Central memory CD8-positive, alpha-beta T cell (primary cell): ENCODE data around the gene BDH1.

Experiments used
- ATAC-seq: fragments of 150-1000 bp; cut with Tn5 transposase; replicated peaks from 2 replicates; pipeline ENCODE4 v1.10.0; 2022; ENCODE audit warnings: mild to moderate bottlenecking, moderate FRiP score, moderate number of reproducible peaks; ENCODE audit not compliant: poor library complexity, severe bottlenecking; ENCODE audit errors: extremely low read depth
- DNase-seq, 2 donors: peaks; one replicate each; pipeline ENCODE4 v3.0.0; 2021; ENCODE audit warnings: low spot score in 2 of 2
- H3K27ac Mint-ChIP-seq: one replicate; pipeline ENCODE4 v1.8.0; 2022; ENCODE audit warnings: low read depth, mild to moderate bottlenecking, moderate library complexity, mixed read lengths
- H3K27me3 Mint-ChIP-seq: one replicate; pipeline ENCODE4 v1.8.0; 2022; ENCODE audit warnings: mixed read lengths
- H3K36me3 Mint-ChIP-seq: one replicate; pipeline ENCODE4 v1.8.0; 2022; ENCODE audit warnings: mild to moderate bottlenecking, moderate library complexity, mixed read lengths; ENCODE audit not compliant: insufficient read depth
- H3K4me1 Mint-ChIP-seq: one replicate; pipeline ENCODE4 v1.8.0; 2022; ENCODE audit warnings: mixed read lengths
- H3K4me3 Mint-ChIP-seq: one replicate; pipeline ENCODE4 v1.8.0; 2022; ENCODE audit warnings: mild to moderate bottlenecking, moderate library complexity, mixed read lengths
- H3K9me3 Mint-ChIP-seq: one replicate; pipeline ENCODE4 v1.8.0; 2022; ENCODE audit warnings: mixed read lengths

Gene BDH1

GRCh38 chr3:197533927-197534725 lies 21.6 kb downstream of the BDH1 start:
- Mint-ChIP-seq H3K27ac (no peak overlapping the region), H3K4me3 (no peak overlapping the region), H3K27me3 (no peaks in the 10 kb centered on the region), H3K4me1 (no peaks in the 10 kb centered on the region), H3K36me3 (peaks cover 9% of the 10 kb centered on the region), H3K9me3 (no peaks in the 10 kb centered on the region)
- no peak for DNase-seq
- no peak for ATAC-seq

GRCh38 chr3:197533396-197533795 lies 22.4 kb downstream of the BDH1 start:
- ATAC-seq = no peak
- H3K36me3 Mint-ChIP-seq = peaks cover 5% of the 10 kb centered on the region

GRCh38 chr3:197532388-197532787 lies 23.4 kb downstream of the BDH1 start:
- Mint-ChIP-seq H3K4me1 (no peaks in the 10 kb centered on the region), H3K27ac (no peak overlapping the region), H3K27me3 (no peaks in the 10 kb centered on the region), H3K36me3 (peaks cover 5% of the 10 kb centered on the region), H3K9me3 (no peaks in the 10 kb centered on the region), H3K4me3 (no peak overlapping the region)
- no peak for ATAC-seq
- DNase-seq = no peak

More at GRCh38 chr3:197533396-197533795, 22.4 kb downstream of the BDH1 start:
- DNase-seq = no peak
- Mint-ChIP-seq H3K9me3 (no peaks in the 10 kb centered on the region), H3K27ac (no peak overlapping the region), H3K4me1 (no peaks in the 10 kb centered on the region), H3K4me3 (no peak overlapping the region), H3K27me3 (no peaks in the 10 kb centered on the region)

GRCh38 chr3:197528190-197528589 lies 27.6 kb downstream of the BDH1 start:
- no peak overlapping the region for H3K4me3 Mint-ChIP-seq
- no peak for ATAC-seq
- no peaks in the 10 kb centered on the region for H3K27me3 Mint-ChIP-seq
- no peak overlapping the region for H3K27ac Mint-ChIP-seq
- no peaks in the 10 kb centered on the region for H3K9me3 Mint-ChIP-seq
- peaks cover 3% of the 10 kb centered on the region for H3K36me3 Mint-ChIP-seq
- H3K4me1 Mint-ChIP-seq = no peaks in the 10 kb centered on the region
- DNase-seq = no peak

- DNase-seq (no peak), ATAC-seq (no peak)
- Mint-ChIP-seq H3K4me3 (no peak overlapping the region), H3K36me3 (peaks cover 3% of the 10 kb centered on the region), H3K9me3 (no peaks in the 10 kb centered on the region), H3K27me3 (no peaks in the 10 kb centered on the region), H3K4me1 (no peaks in the 10 kb centered on the region), H3K27ac (no peak overlapping the region)
Measured at GRCh38 chr3:197527569-197527968, 28.2 kb downstream of the BDH1 start.

- peak overlapping the region; percentile 17 for H3K27ac Mint-ChIP-seq
- ATAC-seq = no peak
- no peaks in the 10 kb centered on the region for H3K4me1 Mint-ChIP-seq
Measured at GRCh38 chr3:197525706-197526105, 30.1 kb downstream of the BDH1 start.

GRCh38 chr3:197524128-197524527 lies 31.6 kb downstream of the BDH1 start:
- Mint-ChIP-seq H3K4me1 (peaks cover 2% of the 10 kb centered on the region), H3K27me3 (no peaks in the 10 kb centered on the region), H3K4me3 (no peak overlapping the region), H3K27ac (no peak overlapping the region), H3K36me3 (peaks cover 4% of the 10 kb centered on the region), H3K9me3 (peaks cover 2% of the 10 kb centered on the region)
- no peak for ATAC-seq
- no peak for DNase-seq

More at GRCh38 chr3:197525706-197526105, 30.1 kb downstream of the BDH1 start:
- Mint-ChIP-seq H3K9me3 (no peaks in the 10 kb centered on the region), H3K36me3 (peaks cover 4% of the 10 kb centered on the region), H3K27me3 (no peaks in the 10 kb centered on the region), H3K4me3 (no peak overlapping the region)
- no peak for DNase-seq

- Mint-ChIP-seq H3K27me3 (no peaks in the 10 kb centered on the region), H3K4me1 (peaks cover 6% of the 10 kb centered on the region), H3K36me3 (peaks cover 7% of the 10 kb centered on the region), H3K9me3 (peaks cover 5% of the 10 kb centered on the region), H3K4me3 (no peak overlapping the region), H3K27ac (no peak overlapping the region)
- DNase-seq (no peak), ATAC-seq (no peak)
Measured at GRCh38 chr3:197523526-197523925, 32.2 kb downstream of the BDH1 start.

GRCh38 chr3:197522881-197523441 lies 32.8 kb downstream of the BDH1 start:
- no peak for DNase-seq
- no peak for ATAC-seq
- peaks cover 8% of the 10 kb centered on the region for H3K36me3 Mint-ChIP-seq

GRCh38 chr3:197522183-197522715 lies 33.5 kb downstream of the BDH1 start:
- Mint-ChIP-seq H3K27ac (peak overlapping the region; percentile 5), H3K27me3 (no peaks in the 10 kb centered on the region), H3K4me3 (no peak overlapping the region), H3K36me3 (peaks cover 8% of the 10 kb centered on the region), H3K9me3 (peaks cover 5% of the 10 kb centered on the region), H3K4me1 (peaks cover 6% of the 10 kb centered on the region)
- DNase-seq (no peak), ATAC-seq (no peak)

More at GRCh38 chr3:197522881-197523441, 32.8 kb downstream of the BDH1 start:
- Mint-ChIP-seq H3K27ac (no peak overlapping the region), H3K27me3 (no peaks in the 10 kb centered on the region), H3K4me1 (peaks cover 6% of the 10 kb centered on the region), H3K9me3 (peaks cover 5% of the 10 kb centered on the region), H3K4me3 (no peak overlapping the region)

GRCh38 chr3:197521277-197522182 lies 34.2 kb downstream of the BDH1 start:
- Mint-ChIP-seq H3K27ac (peak overlapping the region; percentile 5), H3K36me3 (peaks cover 8% of the 10 kb centered on the region), H3K9me3 (peaks cover 5% of the 10 kb centered on the region), H3K4me1 (peaks cover 13% of the 10 kb centered on the region), H3K27me3 (no peaks in the 10 kb centered on the region), H3K4me3 (no peak overlapping the region)
- DNase-seq (no peak), ATAC-seq (no peak)
